Measurements from ENCODE around the gene RND1. TPM values are rescaled to one million over a fixed set of nuclear protein-coding genes. Genes with fewer than 3 reads are reported as not detected.
"Not testable (repeated sequence)": the region's sequence is repeated elsewhere in the genome, so short reads cannot be mapped to it uniquely, and the experiment has no call there.

RND1 gene
- total RNA-seq, result 14.9 to 15.8 TPM (median 15.0 TPM) in 3 replicates

DNA sequence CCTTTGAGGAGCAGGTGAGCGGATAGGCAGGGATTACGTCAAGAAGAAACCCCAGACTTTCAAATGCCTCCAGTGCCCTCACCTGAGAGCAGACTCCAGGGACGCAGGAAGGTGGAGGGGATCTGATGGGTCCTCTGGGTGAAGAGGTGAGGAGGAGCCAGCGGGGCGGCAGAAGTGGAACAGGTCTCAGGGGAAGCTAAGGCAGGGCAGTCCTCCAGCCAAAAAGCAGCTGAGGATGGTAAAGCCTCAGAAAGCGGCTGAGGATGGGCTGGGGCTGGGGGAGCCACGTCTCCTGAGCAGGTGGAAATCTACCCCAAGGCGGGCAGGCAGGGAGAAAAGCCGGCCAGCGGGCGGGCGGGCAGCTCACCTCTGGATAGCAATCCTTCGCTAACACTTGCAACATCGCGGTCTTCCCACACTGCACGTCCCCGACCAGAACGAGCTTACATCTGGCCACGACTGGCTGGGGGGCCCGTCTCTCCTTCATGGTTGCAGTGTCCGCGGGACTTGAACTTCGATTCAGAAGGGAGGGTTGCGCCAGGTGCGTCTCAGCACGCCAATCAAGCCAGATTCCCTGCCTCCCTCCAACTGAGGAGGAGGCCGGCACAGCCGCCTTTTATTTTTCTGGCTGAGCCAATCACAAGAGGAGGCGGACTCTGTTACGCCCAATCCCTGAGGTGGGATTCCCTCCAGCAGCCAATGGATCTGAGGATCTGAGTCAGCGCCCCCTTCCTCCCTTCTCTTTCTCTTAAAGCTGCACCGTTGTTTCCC, at the start of gene RND1:
Gene RND1, minus strand, starts transcription at position 590 of the 771 bp plus-strand sequence. Its CDS starts 103 bp downstream, at position 487.
- DNase-seq (ENCODE audit: low spot score in 2 of 2, unreplicated experiment in 2 of 2), result peak; percentile 77 to 86
- H3K36me3 Mint-ChIP-seq, result peaks cover 13% of the 10 kb centered on the region
- H3K4me3 Mint-ChIP-seq, result peak within 1 kb of the TSS; percentile 85
- TF ChIP-seq, protein P1, sequence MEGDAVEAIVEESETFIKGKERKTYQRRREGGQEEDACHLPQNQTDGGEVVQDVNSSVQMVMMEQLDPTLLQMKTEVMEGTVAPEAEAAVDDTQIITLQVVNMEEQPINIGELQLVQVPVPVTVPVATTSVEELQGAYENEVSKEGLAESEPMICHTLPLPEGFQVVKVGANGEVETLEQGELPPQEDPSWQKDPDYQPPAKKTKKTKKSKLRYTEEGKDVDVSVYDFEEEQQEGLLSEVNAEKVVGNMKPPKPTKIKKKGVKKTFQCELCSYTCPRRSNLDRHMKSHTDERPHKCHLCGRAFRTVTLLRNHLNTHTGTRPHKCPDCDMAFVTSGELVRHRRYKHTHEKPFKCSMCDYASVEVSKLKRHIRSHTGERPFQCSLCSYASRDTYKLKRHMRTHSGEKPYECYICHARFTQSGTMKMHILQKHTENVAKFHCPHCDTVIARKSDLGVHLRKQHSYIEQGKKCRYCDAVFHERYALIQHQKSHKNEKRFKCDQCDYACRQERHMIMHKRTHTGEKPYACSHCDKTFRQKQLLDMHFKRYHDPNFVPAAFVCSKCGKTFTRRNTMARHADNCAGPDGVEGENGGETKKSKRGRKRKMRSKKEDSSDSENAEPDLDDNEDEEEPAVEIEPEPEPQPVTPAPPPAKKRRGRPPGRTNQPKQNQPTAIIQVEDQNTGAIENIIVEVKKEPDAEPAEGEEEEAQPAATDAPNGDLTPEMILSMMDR (IDR thresholded peaks at IDR 0.05; ENCODE audit: unreplicated experiment), result no peak
- H3K27ac Mint-ChIP-seq, result peak within 1 kb of the TSS; percentile 70
- peaks cover 41% of the 10 kb centered on the region for H3K4me1 Mint-ChIP-seq
- H3K9me3 Mint-ChIP-seq, result no peaks in the 10 kb centered on the region
- H3K27me3 Mint-ChIP-seq (ENCODE audit: low read depth), result no peaks in the 10 kb centered on the region

DNA sequence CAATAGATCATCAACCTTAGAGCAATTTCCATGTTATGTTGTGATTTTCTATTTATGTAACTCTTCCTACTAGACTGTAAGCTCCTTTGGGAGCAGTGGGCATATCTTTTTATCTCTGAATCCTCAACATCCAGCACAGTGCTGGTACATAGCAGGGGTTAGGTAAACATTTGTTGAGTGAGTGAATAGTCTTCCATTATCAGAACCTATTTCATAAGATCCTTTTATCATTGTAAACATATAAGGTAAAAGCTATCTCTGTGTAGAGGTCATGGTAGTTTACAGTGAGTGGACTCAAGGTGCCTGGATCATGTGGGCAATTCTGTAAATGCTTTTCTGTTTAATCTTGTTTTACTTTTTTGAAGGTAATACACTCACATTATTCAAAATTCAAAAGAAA, 44.5 kb upstream of the RND1 start:
- no peak for DNase-seq (ENCODE audit: low spot score in 2 of 2, unreplicated experiment in 2 of 2)
- no peak overlapping the region for H3K27ac Mint-ChIP-seq
- no peaks in the 10 kb centered on the region for H3K36me3 Mint-ChIP-seq
- TF ChIP-seq, protein P1 (IDR thresholded peaks at IDR 0.05; ENCODE audit: unreplicated experiment), result no peak
- H3K9me3 Mint-ChIP-seq, result no peaks in the 10 kb centered on the region
- H3K4me1 Mint-ChIP-seq, result no peaks in the 10 kb centered on the region
- no peak overlapping the region for H3K4me3 Mint-ChIP-seq
- H3K27me3 Mint-ChIP-seq (ENCODE audit: low read depth), result peaks cover 3% of the 10 kb centered on the region

DNA sequence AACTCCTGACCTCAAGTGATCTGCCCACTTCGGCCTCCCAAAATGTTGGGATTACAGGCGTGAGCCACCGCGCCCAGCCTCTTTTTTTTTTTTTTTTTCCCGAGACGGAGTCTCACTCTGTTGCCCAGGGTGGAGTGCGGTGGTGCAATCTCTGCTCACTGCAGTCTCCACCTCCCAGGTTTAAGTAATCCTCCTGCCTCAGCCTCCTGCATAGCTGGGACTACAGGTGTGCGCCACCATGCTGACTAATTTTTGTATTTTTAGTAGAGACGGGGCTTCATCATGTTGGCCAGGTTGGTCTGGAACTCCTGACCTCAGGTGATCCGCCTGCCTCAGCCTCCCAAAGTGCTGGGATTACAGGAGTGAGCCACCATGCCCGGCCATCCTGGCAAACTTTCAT, 44.0 kb upstream of the RND1 start:
- H3K4me3 Mint-ChIP-seq; H3K9me3 Mint-ChIP-seq; H3K27me3 Mint-ChIP-seq (ENCODE audit: low read depth); DNase-seq (ENCODE audit: low spot score in 2 of 2, unreplicated experiment in 2 of 2); H3K4me1 Mint-ChIP-seq; H3K27ac Mint-ChIP-seq; H3K36me3 Mint-ChIP-seq: not testable (repeated sequence)

DNA sequence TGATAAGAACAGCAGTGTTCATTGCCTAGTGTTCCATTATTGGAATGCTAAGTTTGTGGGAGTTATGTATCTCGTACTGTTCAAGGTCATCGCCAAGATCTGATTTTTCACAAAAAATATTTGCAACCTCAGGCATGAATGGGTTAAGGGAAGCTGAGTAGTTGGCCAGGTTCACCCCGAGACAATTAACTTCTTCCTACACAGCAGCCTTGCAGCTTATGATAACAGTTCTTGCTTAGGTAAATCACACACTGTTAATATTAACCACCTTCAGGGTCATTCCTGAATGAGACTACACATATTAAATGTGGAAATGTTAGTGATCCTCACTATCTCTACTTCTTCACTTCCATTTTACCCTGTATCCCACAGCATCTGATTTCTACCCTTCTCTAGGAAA, 41.6 kb upstream of the RND1 start:
- Mint-ChIP-seq H3K27ac (no peak overlapping the region), H3K9me3 (no peaks in the 10 kb centered on the region), H3K27me3 (ENCODE audit: low read depth) (peaks cover 3% of the 10 kb centered on the region), H3K4me3 (no peak overlapping the region), H3K36me3 (no peaks in the 10 kb centered on the region), H3K4me1 (no peaks in the 10 kb centered on the region)
- DNase-seq (ENCODE audit: low spot score in 2 of 2, unreplicated experiment in 2 of 2), result no peak
- TF ChIP-seq, protein P1 (IDR thresholded peaks at IDR 0.05; ENCODE audit: unreplicated experiment), result no peak

DNA sequence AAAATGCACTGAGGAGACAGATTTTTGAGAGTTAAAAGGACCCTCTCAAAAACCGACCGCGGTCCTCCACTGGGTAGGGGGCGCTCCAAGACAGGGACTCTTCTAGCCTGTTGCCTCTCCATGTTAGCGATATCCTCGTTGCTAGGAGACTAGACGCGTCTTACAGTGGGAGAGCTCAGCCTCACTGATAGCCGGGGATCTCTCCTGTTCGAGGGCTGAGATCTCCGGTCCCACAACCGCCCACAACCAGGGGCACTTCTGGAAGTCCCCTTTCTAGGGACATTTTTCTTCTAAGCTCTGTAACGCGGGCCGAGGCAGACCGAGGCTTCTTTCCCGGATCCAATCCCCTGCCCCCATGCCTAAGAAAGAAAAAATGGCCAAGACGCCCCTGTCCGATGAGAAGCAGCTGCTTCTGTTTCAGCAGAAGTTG, 38.3 kb upstream of the RND1 start:
- Mint-ChIP-seq H3K4me3 (peak overlapping the region; percentile 76), H3K9me3 (no peaks in the 10 kb centered on the region), H3K27ac (no peak overlapping the region), H3K36me3 (no peaks in the 10 kb centered on the region), H3K4me1 (no peaks in the 10 kb centered on the region), H3K27me3 (ENCODE audit: low read depth) (peaks cover 3% of the 10 kb centered on the region)
- DNase-seq (ENCODE audit: low spot score in 2 of 2, unreplicated experiment in 2 of 2), result peak; percentile 69 to 86
- TF ChIP-seq, protein P1 (IDR thresholded peaks at IDR 0.05; ENCODE audit: unreplicated experiment), result peak; percentile 39

DNA sequence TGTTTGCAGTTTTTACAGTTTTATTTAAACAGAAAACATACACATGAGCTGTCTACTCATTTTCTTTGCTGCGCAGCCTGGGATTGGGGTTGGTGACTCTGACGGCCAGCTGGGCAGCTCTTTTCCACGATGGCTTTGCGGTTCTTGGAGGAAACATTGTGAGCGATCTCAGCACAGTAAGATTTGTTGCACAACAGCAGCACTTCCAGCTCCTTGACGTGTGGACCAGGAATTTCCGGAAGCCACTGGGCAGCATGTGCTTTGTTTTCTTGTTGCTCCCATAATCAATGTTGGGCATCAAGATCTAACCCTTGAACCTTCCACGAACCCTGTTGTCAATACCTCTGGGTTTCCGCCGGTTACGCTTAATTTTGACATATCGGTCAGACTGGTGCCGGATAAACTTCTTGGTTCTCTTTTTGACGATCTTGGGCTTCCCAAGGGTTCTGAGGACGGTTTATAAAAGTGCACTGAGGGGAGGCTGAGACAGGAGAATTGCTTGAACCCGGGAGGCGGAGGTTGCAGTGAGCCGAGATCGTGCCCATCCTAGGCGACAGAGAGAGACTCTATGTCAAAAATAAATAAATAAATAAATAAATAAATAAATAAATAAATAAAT, 37.8 kb upstream of the RND1 start:
- TF ChIP-seq, protein P1 (IDR thresholded peaks at IDR 0.05; ENCODE audit: unreplicated experiment), result no peak
- Mint-ChIP-seq H3K4me3 (peak overlapping the region; percentile 43), H3K27ac (no peak overlapping the region), H3K9me3 (no peaks in the 10 kb centered on the region), H3K27me3 (ENCODE audit: low read depth) (peaks cover 6% of the 10 kb centered on the region), H3K4me1 (no peaks in the 10 kb centered on the region), H3K36me3 (no peaks in the 10 kb centered on the region)
- no peak for DNase-seq (ENCODE audit: low spot score in 2 of 2, unreplicated experiment in 2 of 2)
